Kidney (tissue), 14 donors: ENCODE data around the gene PHACTR1. TPM values are rescaled to one million over a fixed set of nuclear protein-coding genes. Genes with fewer than 3 reads are reported as not detected.

Source experiments
- DNase-seq, 5 donors: peaks; one replicate each; pipeline ENCODE4 v3.0.0-alpha.2; 2013 to 2020
- FAIRE-seq: peaks from 2 replicates; lab custom pipeline; 2012; peaks lifted over from hg19 to GRCh38; lab: Jason Lieb, UNC
- H3K27ac ChIP-seq, 2 donors: one replicate each; pipeline ENCODE4 v1.7.0; 2013; ENCODE audit warnings: low read depth in 2 of 2, low read length in 2 of 2, inconsistent platforms in 1 of 2
- H3K27me3 ChIP-seq: one replicate; pipeline ENCODE4 v1.7.1; 2013; ENCODE audit warnings: low read length, inconsistent platforms; ENCODE audit not compliant: control insufficient read depth, insufficient read depth
- H3K36me3 ChIP-seq, 3 donors: one replicate each; pipeline versions ENCODE4 v1.7.0 to v1.7.1; 2013; ENCODE audit warnings: low read length in 3 of 3, control low read depth in 1 of 3, inconsistent platforms in 1 of 3; ENCODE audit not compliant: insufficient read depth in 3 of 3, control insufficient read depth in 2 of 3
- H3K4me1 ChIP-seq, 3 donors: one replicate each; pipeline versions ENCODE4 v1.7.0 to v1.7.1; 2013; ENCODE audit warnings: low read length in 3 of 3, inconsistent platforms in 1 of 3, low read depth in 1 of 3; ENCODE audit not compliant: control insufficient read depth in 2 of 3, insufficient read depth in 2 of 3
- H3K4me3 ChIP-seq, 3 donors: one replicate each; pipeline versions ENCODE4 v1.7.0 to v1.8.1; 2013; ENCODE audit warnings: low read length in 3 of 3, control low read depth in 1 of 3, inconsistent platforms in 1 of 3
- H3K9ac ChIP-seq, 3 donors: one replicate each; pipeline versions ENCODE4 v1.7.0 to v1.7.1; 2013; ENCODE audit warnings: low read length in 3 of 3, control low read depth in 1 of 3, inconsistent platforms in 1 of 3
- H3K9me3 ChIP-seq, 3 donors: one replicate each; pipeline versions ENCODE4 v1.7.0 to v1.7.1; 2013; ENCODE audit warnings: low read length in 3 of 3, control low read depth in 1 of 3, inconsistent platforms in 1 of 3; ENCODE audit not compliant: control insufficient read depth in 2 of 3, insufficient read depth in 1 of 3
- CTCF ChIP-seq: IDR thresholded peaks from 3 replicates; pipeline ENCODE4 v1.5.1; 2012; ENCODE audit warnings: mild to moderate bottlenecking, moderate library complexity, borderline replicate concordance; ENCODE audit not compliant: insufficient read depth; ENCODE audit errors: extremely low read depth
- intact Hi-C: fragments of 100-400 bp; cut with DNase I; formaldehyde crosslinking; loops from one replicate; pipeline ENCODE4 v1.11.1; 2022
- polyA plus RNA-seq: library from polyadenylated mRNA; stranded (reverse); fragments of 350-450 nt; fragmentation: Illumina TruSeq; extraction: RNeasy Lipid Tissue Mini Kit (QIAGEN cat#74804); gene quantifications from one replicate; pipeline ENCODE4 v1.2.3, GENCODE V29; 2014; ENCODE audit warnings: low read depth, low replicate concordance; ENCODE audit not compliant: insufficient read depth
- total RNA-seq: library from RNA; stranded (reverse); fragmentation: NEBNext Ultra II Directional; extraction: Animal tissue kit (Norgen Biotek cat#: 25700); gene quantifications from one replicate; pipeline ENCODE4 v1.2.1, GENCODE V29; 2021
- donor health status: control.
- donor health status: control.
- donor health status: control.
- donor health status: control.
- donor health status: control.
- donor health status: DM: yes; HTN: yes; CAD: no.
- donor health status: Normal renal cell carcinoma (clear cell type).

Gene PHACTR1
- total and polyA plus RNA-seq, 2 donors from 2014 or later, result 3.3 to 33.6 TPM

- H3K9me3 ChIP-seq, result no peaks in the 10 kb centered on the region
- intact Hi-C loops, result no loop called here
- no peaks in the 10 kb centered on the region for H3K4me1 ChIP-seq
- no peak overlapping the region for H3K4me3 ChIP-seq
- no peak for FAIRE-seq
- H3K9ac ChIP-seq, result no peak overlapping the region
- no peak for DNase-seq
- H3K27ac ChIP-seq, result no peak overlapping the region
- TF ChIP-seq CTCF, result no peak
- H3K27me3 ChIP-seq, result no peaks in the 10 kb centered on the region
- H3K36me3 ChIP-seq, result no peaks in the 10 kb centered on the region
These were observed 259.8 kb downstream of the PHACTR1 start for GRCh38 chr6:12976366-12976765.

GRCh38 chr6:12977206-12977605 lies 260.6 kb downstream of the PHACTR1 start:
- FAIRE-seq, result no peak
- intact Hi-C loops, result no loop called here

GRCh38 chr6:12977806-12978205 lies 261.2 kb downstream of the PHACTR1 start:
- no peak for TF ChIP-seq CTCF
- Histone ChIP-seq H3K27me3 (no peaks in the 10 kb centered on the region), H3K4me3 (no peak overlapping the region), H3K9me3 (no peaks in the 10 kb centered on the region), H3K9ac (no peak overlapping the region), H3K36me3 (no peaks in the 10 kb centered on the region), H3K27ac (no peak overlapping the region), H3K4me1 (no peaks in the 10 kb centered on the region)
- FAIRE-seq (no peak), DNase-seq (no peak)
- intact Hi-C loops, result no loop called here

More at GRCh38 chr6:12977206-12977605, 260.6 kb downstream of the PHACTR1 start:
- H3K4me1 ChIP-seq, result no peaks in the 10 kb centered on the region
- no peaks in the 10 kb centered on the region for H3K36me3 ChIP-seq
- H3K27ac ChIP-seq, result no peak overlapping the region
- TF ChIP-seq CTCF, result no peak
- no peak for DNase-seq
- no peaks in the 10 kb centered on the region for H3K9me3 ChIP-seq
- no peak overlapping the region for H3K4me3 ChIP-seq
- H3K27me3 ChIP-seq, result no peaks in the 10 kb centered on the region
- no peak overlapping the region for H3K9ac ChIP-seq

GRCh38 chr6:12980741-12981140 lies 264.2 kb downstream of the PHACTR1 start:
- intact Hi-C loops, result no loop called here
- DNase-seq (no peak), FAIRE-seq (no peak)
- no peak for TF ChIP-seq CTCF
- Histone ChIP-seq H3K4me1 (no peaks in the 10 kb centered on the region), H3K36me3 (no peaks in the 10 kb centered on the region), H3K27ac (no peak overlapping the region), H3K4me3 (no peak overlapping the region), H3K9me3 (no peaks in the 10 kb centered on the region), H3K9ac (no peak overlapping the region), H3K27me3 (no peaks in the 10 kb centered on the region)
